ENCODE results near the gene TUBGCP2. TPM values are rescaled to one million over a fixed set of nuclear protein-coding genes. Genes with fewer than 3 reads are reported as not detected.

The TUBGCP2 gene
- total and polyA plus RNA-seq, 3 donors from 2014 or later: 76.0 to 101 (median 84.3) TPM

- H3K27ac ChIP-seq: no peak overlapping the region
- no peaks in the 10 kb centered on the region for H3K27me3 ChIP-seq
- no peak overlapping the region for H3K4me3 ChIP-seq
- DNase-seq: no peak
- H3K4me1 ChIP-seq: no peaks in the 10 kb centered on the region
- H3K36me3 ChIP-seq (ENCODE audit: low read depth, missing control alignments): no peaks in the 10 kb centered on the region
- intact Hi-C loops (cut with DNase I; ENCODE audit: low total_unique reads): no loop called here
- H3K9me3 ChIP-seq: no peaks in the 10 kb centered on the region
- whole genome bisulfite sequencing, 2 donors: 48 to 76% methylated on average over 4 to 26 of the region's 26 CpGs
- TF ChIP-seq POLR2A (IDR thresholded peaks at IDR 0.05): no peak
- TF ChIP-seq, protein P1, sequence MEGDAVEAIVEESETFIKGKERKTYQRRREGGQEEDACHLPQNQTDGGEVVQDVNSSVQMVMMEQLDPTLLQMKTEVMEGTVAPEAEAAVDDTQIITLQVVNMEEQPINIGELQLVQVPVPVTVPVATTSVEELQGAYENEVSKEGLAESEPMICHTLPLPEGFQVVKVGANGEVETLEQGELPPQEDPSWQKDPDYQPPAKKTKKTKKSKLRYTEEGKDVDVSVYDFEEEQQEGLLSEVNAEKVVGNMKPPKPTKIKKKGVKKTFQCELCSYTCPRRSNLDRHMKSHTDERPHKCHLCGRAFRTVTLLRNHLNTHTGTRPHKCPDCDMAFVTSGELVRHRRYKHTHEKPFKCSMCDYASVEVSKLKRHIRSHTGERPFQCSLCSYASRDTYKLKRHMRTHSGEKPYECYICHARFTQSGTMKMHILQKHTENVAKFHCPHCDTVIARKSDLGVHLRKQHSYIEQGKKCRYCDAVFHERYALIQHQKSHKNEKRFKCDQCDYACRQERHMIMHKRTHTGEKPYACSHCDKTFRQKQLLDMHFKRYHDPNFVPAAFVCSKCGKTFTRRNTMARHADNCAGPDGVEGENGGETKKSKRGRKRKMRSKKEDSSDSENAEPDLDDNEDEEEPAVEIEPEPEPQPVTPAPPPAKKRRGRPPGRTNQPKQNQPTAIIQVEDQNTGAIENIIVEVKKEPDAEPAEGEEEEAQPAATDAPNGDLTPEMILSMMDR (IDR thresholded peaks at IDR 0.05): no peak
These were observed 33.7 kb downstream of the TUBGCP2 start for GRCh38 chr10:133274751-133275683.

GRCh38 chr10:133273534-133274143, 35.0 kb downstream of the TUBGCP2 start:
- no peaks in the 10 kb centered on the region for H3K27me3 ChIP-seq
- DNase-seq: no peak
- 91 to 95% methylated on average over 10 to 28 of the region's 28 CpGs for WGBS, 2 donors
- no peaks in the 10 kb centered on the region for H3K36me3 ChIP-seq (ENCODE audit: low read depth, missing control alignments)
- H3K4me1 ChIP-seq: no peaks in the 10 kb centered on the region
- intact Hi-C loops (cut with DNase I; ENCODE audit: low total_unique reads): no loop called here
- TF ChIP-seq, protein P1 (IDR thresholded peaks at IDR 0.05): no peak
- TF ChIP-seq POLR2A (IDR thresholded peaks at IDR 0.05): no peak
- H3K27ac ChIP-seq: no peak overlapping the region
- H3K4me3 ChIP-seq: no peak overlapping the region
- no peaks in the 10 kb centered on the region for H3K9me3 ChIP-seq

DNA sequence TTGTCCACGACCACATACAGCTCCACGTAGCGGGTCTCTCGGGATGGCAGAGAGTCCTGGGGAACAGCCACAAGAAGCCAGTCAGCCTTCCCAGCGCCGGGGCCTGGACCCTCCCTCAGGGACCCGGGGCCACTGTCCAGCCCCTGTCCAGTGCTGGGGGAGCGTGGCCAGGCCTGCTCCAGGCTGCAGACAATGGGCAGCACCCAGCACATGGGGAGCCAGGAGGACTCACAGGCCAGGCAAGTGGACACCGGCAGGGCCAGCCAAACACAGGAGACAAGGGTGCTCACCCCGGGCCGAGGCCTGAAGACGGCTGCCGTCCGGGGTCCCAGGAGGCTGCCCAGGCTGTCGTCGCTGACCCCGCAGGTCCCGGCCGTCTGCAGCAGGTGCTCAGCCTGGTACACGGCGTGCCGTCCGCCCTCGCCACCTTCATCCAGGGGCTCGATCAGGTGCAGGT, 35.7 kb downstream of the TUBGCP2 start:
- TF ChIP-seq, protein P1 (IDR thresholded peaks at IDR 0.05): no peak
- no peak for TF ChIP-seq POLR2A (IDR thresholded peaks at IDR 0.05)
- intact Hi-C loops (cut with DNase I; ENCODE audit: low total_unique reads): no loop called here
- no peaks in the 10 kb centered on the region for H3K9me3 ChIP-seq
- no peaks in the 10 kb centered on the region for H3K27me3 ChIP-seq
- H3K4me3 ChIP-seq: no peak overlapping the region
- no peaks in the 10 kb centered on the region for H3K4me1 ChIP-seq
- WGBS, 2 donors: 95 to 100% methylated on average over 6 to 23 of the region's 25 CpGs
- no peaks in the 10 kb centered on the region for H3K36me3 ChIP-seq (ENCODE audit: low read depth, missing control alignments)
- DNase-seq: no peak
- H3K27ac ChIP-seq: no peak overlapping the region

DNA sequence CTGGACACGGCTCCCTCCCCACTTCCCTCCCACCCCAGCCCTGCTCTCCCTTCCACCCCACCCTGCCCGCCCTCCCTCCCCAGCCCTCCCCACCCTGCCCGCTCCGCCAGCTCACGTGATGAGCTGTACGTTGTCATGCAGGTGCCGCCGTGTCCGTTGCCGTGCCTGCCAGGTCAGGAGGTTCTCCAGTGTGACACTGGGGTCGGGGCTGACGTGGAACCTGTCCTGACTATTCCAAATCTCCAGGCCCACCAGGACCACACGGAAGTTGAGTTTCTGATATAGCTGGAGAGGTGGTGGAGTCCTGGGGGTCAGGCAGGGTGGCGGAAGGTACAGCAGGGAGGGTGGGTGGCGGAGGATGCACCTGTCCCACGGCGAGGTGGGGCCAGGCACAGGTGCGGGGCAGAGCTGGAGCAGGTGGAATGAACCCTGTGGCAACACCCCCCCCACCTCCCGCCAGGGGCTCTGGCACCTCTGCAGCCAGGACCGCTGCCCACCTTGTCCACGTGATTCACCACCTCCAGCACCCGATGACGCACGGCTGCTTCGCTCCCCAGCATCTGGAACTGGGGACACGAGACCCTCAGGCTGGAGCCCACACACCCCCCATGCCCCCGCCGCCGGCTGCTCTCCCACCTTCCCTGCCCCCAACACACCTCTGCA, 36.2 kb downstream of the TUBGCP2 start:
- H3K4me3 ChIP-seq: no peak overlapping the region
- no peak for DNase-seq
- H3K36me3 ChIP-seq (ENCODE audit: low read depth, missing control alignments): no peaks in the 10 kb centered on the region
- H3K27ac ChIP-seq: no peak overlapping the region
- TF ChIP-seq, protein P1 (IDR thresholded peaks at IDR 0.05): no peak
- TF ChIP-seq POLR2A (IDR thresholded peaks at IDR 0.05): no peak
- intact Hi-C loops (cut with DNase I; ENCODE audit: low total_unique reads): no loop called here
- WGBS, 2 donors: 70 to 91% methylated on average over 9 to 29 of the region's 29 CpGs
- no peaks in the 10 kb centered on the region for H3K27me3 ChIP-seq
- H3K9me3 ChIP-seq: no peaks in the 10 kb centered on the region
- H3K4me1 ChIP-seq: no peaks in the 10 kb centered on the region

Data from testis (tissue), 3 donors.